Fibroblast of mammary gland (primary cell): ENCODE data around the gene ZBTB18.

Source experiments
- DNase-seq: peaks from one replicate; pipeline ENCODE4 v3.0.0-alpha.2; 2010; ENCODE audit warnings: low read depth
- H3K4me3 ChIP-seq: 2 replicates; pipeline ENCODE4 v1.5.1; 2011; ENCODE audit warnings: low read depth, mild to moderate bottlenecking, low read length, moderate library complexity; ENCODE audit not compliant: control insufficient read depth
- CTCF ChIP-seq: conservative IDR thresholded peaks from 2 replicates; pipeline ENCODE4 v1.5.1; 2011; ENCODE audit warnings: low read depth, low read length, inconsistent platforms; ENCODE audit not compliant: control insufficient read depth, insufficient read depth

ZBTB18 gene

GRCh38 chr1:244102468-244102867 lies 51.4 kb downstream of the ZBTB18 start:
- no peak overlapping the region for H3K4me3 ChIP-seq
- DNase-seq = no peak
- no peak for TF ChIP-seq CTCF

- peak; percentile 82 for DNase-seq
- TF ChIP-seq CTCF = no peak
- H3K4me3 ChIP-seq = no peak overlapping the region
Observed at GRCh38 chr1:244104309-244105060, 53.4 kb downstream of the ZBTB18 start.

GRCh38 chr1:244106176-244106575 lies 55.1 kb downstream of the ZBTB18 start:
- TF ChIP-seq CTCF = no peak
- H3K4me3 ChIP-seq = no peak overlapping the region
- no peak for DNase-seq
